ENCODE data around the gene TERT.
"Not testable (repeated sequence)": the region's sequence is repeated elsewhere in the genome, so short reads cannot be mapped to it uniquely, and the experiment has no call there.

Gene TERT

GRCh38 chr5:1231354-1231905 lies 63.4 kb downstream of the TERT start:
- DNase-seq = no peak

DNA sequence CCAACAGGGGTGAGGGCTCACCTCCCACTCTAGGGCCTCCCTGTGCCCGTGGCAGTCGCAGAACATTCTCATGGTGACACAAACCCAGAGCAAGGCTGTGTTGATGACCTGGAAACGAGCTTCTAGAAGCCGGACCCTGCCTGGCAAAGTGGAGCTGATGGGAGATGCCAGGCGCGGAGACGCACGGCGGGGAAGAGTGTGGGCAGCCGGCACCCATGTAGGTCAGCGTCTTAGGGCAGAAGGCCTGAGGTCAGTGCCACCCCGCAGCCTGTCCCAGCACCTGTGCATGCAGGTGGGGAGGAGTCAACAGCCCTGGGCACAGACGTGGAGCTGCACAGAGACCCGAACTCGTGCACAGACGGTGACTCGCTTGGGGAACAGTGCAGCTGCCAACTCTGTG lies 64.3 kb downstream of the TERT start:
- DNase-seq = no peak

DNA sequence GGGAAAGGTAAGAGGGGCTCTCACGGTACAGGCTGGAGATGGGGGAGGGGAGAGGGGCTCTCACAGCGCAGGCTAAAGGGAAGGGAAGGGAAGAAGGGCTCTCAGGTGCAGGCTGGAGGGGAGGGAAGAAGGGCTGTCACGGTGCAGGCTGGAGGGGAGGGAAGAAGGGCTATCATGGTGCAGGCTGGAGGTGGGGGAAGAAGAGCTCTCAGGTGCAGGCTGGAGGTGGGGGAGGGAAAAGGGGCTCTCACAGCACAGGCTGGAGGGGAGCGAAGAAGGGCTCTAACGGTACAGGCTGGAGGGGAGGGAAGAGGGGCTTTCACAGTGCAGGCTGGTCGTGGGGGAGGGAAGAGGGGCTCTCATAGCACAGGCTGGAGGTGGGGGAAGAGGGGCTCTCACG lies 65.0 kb downstream of the TERT start:
- no peak for DNase-seq

- not testable (repeated sequence) for DNase-seq
Observed at GRCh38 chr5:1229023-1229422, 65.8 kb downstream of the TERT start.

DNA sequence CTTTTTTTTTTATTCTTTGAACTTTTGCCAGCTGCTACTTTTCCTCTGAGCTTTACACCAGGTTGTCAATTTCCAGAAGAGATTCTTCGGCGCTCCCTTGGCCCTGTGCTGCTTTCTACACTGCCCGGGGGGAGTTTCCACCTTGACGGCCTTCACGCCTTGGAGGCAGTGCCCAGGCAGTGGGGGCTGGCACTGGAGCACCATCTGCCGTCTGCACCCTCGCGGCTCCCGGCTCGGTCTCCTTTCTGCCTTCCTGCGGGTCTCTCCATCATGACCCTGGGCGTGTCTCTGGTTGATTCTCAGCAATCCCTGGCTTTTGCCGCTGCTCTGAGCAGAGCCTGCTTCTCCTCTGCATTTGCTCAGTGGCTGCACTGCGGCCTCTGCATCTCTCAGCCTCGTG lies 66.7 kb downstream of the TERT start:
- DNase-seq = no peak

GRCh38 chr5:1227667-1228066 lies 67.2 kb downstream of the TERT start:
- no peak for DNase-seq

DNA sequence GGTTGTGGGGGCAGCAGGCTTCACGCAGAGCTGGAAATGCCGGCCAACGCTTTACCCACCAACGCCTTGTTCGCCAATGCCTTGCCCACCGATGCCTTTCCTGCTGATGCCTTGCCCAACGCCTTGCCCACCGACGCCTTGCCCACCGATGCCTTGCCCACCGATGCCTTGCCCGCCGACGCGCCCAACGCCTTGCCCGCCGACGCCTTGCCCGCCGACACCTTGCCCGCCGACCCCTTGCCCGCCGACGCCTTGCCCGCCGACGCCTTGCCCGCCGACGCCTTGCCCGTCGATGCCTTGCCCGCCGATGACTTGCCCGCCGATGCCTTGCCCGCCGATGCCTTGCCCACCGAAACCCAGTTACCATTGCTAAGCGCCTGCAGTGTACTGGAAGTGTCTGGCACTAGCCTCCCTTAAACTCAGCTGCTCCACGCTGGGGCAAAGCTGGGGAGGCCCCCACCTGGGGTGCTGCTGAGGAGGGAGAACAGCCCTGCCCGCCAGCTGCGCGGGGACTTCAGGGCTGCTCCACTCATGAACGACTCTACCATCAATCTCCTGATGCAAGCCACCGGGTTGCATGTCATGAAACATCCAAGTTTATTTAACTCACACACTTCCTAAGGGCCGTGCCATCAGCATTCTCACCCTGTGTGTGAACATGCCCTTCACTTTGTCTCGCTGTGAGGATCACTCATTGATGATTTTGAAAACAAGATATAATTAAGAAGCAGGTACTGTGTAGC lies 67.9 kb downstream of the TERT start:
- no peak for DNase-seq

DNA sequence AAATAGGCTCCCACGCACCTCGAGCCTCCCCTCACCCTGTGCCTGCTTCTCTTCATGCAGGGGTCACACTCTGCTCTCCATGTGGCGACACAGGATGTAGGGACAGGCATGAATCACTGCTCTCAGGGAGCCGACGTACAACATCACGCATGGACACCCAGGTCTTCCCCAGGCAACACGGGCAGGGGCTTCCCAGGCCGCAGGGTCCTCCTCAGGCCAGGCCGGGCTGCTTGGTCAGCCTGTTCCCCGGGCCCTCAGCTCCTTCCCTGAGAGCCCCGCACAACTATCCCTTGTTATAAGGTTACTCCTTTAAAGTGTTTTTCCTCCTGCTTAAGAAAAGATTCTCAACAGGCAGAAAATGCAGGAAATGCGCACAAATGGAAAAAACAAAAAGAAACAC lies 68.6 kb downstream of the TERT start:
- DNase-seq = no peak

DNA sequence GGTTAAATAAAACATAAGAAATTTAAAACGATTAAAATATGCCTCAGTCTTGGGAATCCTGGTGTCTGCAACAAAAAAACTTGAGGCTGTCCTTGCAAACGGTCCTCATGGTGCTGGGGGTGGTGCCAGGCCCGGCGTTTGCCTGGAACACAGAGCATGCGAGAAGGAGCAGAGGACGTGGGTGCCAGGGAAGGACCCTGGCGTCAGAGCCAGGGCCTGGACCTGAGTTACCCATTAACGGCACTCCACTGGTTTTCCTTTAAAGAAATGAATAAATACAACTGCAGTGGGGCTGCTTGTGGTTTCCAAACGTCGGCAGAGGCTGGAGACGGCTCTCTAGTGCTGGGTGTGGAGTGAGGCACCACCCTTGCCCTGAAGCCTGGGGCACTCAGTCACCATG lies 69.8 kb downstream of the TERT start, which contains the start of gene SLC6A18:
Gene SLC6A18 (plus strand): TSS at position 301 of the 400 bp plus-strand sequence. CDS start 97 bp downstream, at position 398.
- no peak for DNase-seq

DNA sequence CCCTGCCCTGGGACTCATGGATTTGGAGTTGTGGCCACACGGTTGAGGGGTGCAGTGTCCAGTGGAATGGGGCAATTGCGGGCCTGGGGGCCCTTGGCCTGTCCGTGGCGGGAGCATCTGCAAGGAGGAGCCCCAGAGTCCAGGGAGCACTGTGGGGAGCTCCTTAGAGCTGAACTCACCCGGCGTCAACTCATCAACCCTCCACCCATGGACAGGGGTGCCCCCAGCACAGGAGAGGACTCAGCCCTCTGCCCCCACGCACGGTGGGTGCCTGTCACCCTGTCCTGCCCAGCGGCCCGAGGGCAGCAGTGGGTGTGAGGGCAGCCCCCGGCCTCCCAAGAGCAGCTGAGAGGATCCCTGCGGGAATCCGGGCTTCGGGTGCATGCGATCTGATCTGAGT lies 70.2 kb downstream of the TERT start:
- no peak for DNase-seq

DNA sequence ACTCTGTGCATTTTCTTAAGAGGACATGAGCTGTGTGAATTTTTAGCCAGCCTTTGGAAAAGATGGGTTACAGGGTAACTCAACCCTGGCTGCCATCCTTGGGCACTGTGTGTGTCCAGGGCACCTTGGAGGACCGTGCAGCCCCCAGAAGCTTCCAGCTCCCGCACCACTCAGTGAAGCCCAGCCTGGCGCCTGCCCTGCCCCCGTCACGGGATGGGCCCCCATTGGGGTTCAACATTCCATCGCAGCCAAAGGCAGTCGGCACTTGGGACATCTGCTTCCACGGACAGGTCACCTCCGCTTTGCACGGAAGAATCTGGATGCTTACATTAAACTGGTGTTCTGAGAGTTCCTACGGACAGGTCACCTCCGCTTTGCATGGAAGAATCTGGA lies 71.6 kb downstream of the TERT start:
- no peak for DNase-seq

DNA sequence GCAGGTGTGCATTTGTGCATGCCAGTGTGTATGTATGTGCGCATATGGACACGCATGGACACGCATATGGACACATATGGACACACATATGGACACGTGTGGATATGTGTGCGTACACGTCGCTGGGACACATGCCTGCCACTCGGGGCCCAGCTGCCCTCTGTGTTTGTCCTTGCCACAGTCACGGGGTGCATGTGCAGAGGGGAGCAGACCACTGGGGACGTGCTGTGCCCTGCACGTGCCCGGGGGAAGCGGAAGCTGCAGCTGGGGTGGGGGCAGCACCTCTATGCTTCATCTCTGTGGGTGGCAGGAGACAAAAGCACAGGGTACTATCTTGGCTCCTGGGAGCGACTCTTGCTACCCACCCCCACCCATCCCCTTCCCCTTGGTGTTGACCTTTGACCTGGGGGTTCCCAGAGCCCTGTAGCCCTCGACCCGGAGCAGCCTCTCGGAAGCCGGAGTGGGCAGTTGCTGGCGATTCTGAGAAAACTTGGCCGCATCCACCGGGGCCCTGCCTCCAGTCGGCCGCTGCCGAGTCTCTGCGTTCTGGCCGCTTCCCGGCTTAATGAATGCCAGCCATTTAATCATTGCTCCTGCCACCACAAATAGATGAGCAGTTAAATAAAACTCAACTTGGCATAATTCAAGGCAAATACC lies 72.1 kb downstream of the TERT start:
- no peak for DNase-seq

GRCh38 chr5:1222147-1222546 lies 72.7 kb downstream of the TERT start:
- no peak for DNase-seq

- DNase-seq = no peak
Observed at GRCh38 chr5:1221721-1222120, 73.1 kb downstream of the TERT start.

DNA sequence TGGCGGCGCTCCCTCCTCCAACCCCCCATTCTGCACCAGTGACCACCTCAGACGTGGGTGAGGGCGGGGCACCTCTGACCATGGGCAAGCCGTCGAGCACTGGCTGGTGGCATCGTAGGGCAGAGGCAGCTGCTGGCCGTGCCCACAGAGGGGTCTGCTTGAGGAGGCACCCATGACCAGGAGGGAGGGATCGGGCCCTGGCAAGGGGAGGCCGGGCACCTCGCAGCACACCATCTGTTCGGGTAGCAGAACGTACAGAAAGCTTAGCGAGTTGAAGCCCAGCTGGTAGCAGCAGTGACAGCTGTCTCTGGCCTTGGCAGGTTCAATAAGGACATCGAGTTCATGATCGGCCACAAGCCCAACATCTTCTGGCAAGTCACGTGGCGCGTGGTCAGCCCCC lies 74.0 kb downstream of the TERT start:
- no peak for DNase-seq

DNA sequence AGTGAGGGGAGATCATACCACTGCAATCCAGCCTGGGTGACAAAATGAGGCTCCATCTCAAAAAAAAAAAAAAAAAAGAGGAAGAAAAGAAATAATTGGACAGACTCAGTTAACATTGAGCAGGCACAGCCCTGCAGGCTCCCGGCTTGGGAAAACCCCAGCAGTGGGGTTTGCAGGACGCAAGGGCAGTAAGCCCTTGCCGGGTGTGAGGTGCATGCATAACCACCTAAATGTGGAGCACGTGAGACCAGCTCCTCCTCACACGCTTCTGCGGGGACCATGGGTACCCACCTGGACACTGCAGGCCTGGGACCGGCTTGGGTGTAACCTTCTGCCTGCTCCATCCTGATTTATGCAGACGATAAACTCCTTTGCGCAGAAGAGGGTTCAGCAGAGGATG lies 74.5 kb downstream of the TERT start:
- DNase-seq = no peak

DNA sequence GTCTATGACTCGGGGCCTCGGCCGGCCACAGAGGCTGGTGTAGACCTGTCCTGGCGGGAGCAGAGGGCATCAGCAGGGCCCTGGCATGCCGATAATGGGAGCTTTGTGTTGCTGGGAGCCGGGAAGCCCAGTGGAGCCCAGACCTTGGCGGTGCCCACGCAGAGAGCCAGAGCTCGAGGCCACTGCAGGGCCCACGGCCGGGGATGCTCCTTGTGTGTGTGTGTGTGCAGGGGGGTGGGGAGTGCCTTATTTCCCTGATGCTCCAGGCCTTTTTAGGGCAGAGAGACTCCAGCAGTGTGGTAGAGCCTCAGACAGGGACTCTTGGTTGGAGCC lies 75.1 kb downstream of the TERT start:
- no peak for DNase-seq

GRCh38 chr5:1219098-1219767 lies 75.6 kb downstream of the TERT start:
- DNase-seq = no peak

DNA sequence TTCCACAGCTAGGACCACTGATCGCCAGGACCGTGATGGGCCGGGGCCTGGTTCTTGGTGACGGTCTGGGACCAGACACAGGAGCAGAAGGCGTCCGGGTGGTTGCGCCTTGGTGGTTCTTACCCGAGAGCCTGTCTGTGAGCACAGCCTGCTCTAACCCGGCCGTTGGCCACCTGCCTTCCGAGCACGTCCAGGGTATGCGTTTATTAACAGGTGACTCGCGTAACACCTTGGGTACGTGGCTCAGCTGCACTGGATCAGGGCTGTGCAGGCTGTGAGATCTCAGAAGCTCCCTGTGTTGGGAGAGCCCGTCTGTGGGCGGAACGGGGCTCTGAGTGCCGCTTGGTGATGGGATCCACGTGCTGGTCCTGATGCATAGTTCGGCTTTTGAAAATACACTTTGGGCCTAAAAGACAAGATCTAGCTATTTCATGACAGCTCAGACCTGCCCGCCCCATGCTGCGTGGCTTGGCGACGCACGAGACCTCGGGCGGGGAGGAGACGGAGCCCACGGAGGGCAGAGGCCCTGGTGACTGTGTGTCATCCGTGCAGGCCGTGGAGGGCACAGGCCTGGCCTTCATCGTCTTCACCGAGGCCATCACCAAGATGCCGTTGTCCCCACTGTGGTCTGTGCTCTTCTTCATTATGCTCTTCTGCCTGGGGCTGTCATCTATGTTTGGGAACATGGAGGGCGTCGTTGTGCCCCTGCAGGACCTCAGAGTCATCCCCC lies 76.4 kb downstream of the TERT start:
- no peak for DNase-seq

GRCh38 chr5:1217596-1218206 lies 77.2 kb downstream of the TERT start:
- no peak for DNase-seq

DNA sequence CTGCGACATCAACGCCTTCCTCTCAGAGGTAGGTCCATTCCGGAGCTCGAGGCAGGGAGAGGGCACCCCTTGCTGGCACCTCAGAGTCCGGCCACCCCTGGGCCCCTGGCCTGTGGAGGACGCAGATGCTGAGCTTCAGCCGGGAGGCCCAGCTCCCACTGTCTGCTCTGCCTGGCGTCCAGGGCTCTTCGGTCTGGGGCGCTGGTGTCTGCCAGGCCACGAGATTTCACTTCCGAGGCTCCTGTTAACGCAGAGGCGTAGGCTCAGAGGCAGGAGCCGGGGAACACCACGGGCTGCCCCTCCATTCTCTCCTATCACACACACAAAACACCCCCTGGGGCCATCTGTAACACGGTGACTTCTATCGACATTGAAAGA lies 78.0 kb downstream of the TERT start:
- DNase-seq = no peak

GRCh38 chr5:1216211-1216917 lies 78.5 kb downstream of the TERT start:
- DNase-seq = no peak
